Jurkat, Clone E6-1 (cell line): ENCODE measurements around the gene TAS2R1.

Experiments
- DNase-seq: peaks from one replicate; pipeline ENCODE4 v3.0.0-alpha.2; 2011; ENCODE audit warnings: low read depth, low spot score
- H3K4me3 ChIP-seq: 2 replicates; pipeline ENCODE4 v1.5.1; 2011; ENCODE audit warnings: mild to moderate bottlenecking, low read length, control low read depth, moderate library complexity

Gene TAS2R1

DNA sequence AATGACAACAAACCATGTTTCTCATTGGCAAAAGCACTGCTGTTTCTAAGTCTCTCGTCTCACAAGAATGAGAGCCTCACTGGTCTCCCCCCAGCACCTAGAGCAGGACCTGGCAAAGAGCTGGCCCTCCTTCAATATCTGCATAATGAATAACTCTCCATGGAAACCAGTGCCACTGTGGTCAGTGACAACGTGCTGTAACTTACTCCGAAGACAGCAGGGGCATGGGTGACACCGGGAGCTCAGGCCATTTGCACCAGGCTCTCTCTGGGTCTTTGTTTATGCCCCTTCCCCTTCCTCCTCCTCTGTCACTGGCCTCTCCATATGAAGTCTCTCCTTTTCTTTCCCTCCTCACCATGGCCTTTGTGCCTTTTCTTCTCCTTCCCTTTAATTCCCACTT, 33.3 kb downstream of the TAS2R1 start:
- no peak for DNase-seq
- no peak overlapping the region for H3K4me3 ChIP-seq

DNA sequence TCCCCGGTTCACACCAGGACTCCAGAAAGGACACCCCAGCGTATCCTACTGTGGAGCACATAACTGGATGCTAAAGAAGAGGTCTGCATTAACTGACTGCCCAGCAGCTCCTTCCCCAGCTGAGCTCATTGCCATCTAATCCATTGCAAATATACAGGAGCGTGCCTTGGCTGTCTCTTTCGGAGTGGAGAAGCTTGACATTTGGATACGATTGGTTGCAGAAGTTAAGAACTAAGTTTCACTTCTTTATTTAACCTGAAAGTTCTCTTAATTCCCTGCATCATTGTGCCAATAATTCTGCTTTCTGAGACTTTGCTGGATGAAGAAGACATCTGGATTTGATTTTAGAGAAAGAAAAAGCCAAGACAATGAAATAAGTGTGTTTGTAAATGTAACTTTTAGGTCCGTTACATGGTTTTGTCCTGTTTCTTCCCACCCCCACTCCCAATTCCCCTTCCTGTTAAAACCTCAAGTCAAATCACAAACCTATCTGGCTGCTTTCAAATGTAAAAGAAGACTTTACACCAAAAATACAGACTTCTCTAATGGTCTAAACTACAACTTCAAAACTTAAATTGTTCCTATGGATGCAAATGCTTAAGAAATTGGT, 33.9 kb downstream of the TAS2R1 start:
- no peak overlapping the region for H3K4me3 ChIP-seq
- DNase-seq, result no peak

GRCh38 chr5:9594913-9595312, 35.2 kb downstream of the TAS2R1 start:
- H3K4me3 ChIP-seq, result no peak overlapping the region
- no peak for DNase-seq

- no peak for DNase-seq
- H3K4me3 ChIP-seq, result no peak overlapping the region
Observed at GRCh38 chr5:9589049-9589835, 40.9 kb downstream of the TAS2R1 start.

GRCh38 chr5:9588254-9588653, 41.9 kb downstream of the TAS2R1 start:
- no peak overlapping the region for H3K4me3 ChIP-seq
- DNase-seq, result no peak

DNA sequence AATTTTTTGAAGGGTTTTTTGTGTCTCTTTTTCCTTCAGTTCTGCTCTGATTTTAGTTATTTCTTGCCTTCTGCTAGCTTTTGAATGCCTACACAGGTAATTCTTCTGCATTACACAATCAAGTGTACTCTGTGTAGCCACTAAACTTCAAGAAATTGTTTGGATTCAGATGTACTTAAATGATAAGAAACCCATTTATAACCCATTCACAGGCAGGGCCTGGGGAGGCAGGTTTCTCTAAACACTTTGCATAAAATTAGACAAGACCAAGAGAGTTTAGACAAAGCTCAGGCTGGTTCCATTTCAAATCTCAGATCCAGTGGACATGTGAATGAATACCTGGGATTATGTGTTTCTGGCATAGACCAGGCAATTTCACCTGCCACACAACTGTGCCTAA, 43.0 kb downstream of the TAS2R1 start:
- no peak overlapping the region for H3K4me3 ChIP-seq
- no peak for DNase-seq

DNA sequence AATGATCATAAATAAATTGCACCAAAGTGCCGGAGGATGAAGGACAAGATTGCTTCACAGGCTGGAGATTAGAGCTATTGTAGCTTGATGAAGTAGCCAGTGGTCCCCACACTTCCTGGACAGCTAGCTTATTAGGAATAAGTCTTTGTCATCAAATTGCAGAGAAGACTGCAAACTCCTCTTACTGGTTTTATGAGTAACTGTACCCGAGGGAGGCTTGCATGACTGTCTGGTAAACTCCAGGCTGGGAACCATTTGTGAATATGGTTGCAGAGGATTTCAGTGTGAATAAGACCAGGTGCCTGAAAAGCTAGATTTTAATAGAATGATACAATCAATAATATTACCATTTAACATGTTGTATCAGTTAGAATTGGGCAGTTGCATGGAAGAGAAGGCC, 47.7 kb downstream of the TAS2R1 start:
- no peak for DNase-seq
- no peak overlapping the region for H3K4me3 ChIP-seq
